Calu3 (cell line): ENCODE measurements around the gene DNAH1. TPM values are rescaled to one million over a fixed set of nuclear protein-coding genes. Genes with fewer than 3 reads are reported as not detected.

ENCODE experiments used
- BruUV-seq: library from RNA; stranded (reverse); fragments of 400-500 nt; replicated peaks from 2 replicates; lab custom pipeline; 2021; lab: Mats Ljungman, UMichigan
- CTCF ChIA-PET: fragments of 300-600 bp; sonication (Branson Sonifier 250); formaldehyde crosslinking; loops from one replicate; lab custom pipeline; 2022; ENCODE audit warnings: antibody characterized with exemption; lab: Charles Lee
- DNase-seq: peaks from one replicate; pipeline ENCODE4 v3.0.0; 2022
- H3K27ac Mint-ChIP-seq: one replicate; pipeline ENCODE4 v1.8.0; 2022; ENCODE audit warnings: mixed read lengths; ENCODE audit not compliant: unreplicated experiment
- H3K27me3 Mint-ChIP-seq: one replicate; pipeline ENCODE4 v1.8.0; 2022; ENCODE audit warnings: mixed read lengths; ENCODE audit not compliant: unreplicated experiment
- H3K36me3 Mint-ChIP-seq: one replicate; pipeline ENCODE4 v1.8.0; 2022; ENCODE audit warnings: mild to moderate bottlenecking, moderate library complexity, mixed read lengths; ENCODE audit not compliant: insufficient read depth, unreplicated experiment
- H3K4me1 Mint-ChIP-seq: one replicate; pipeline ENCODE4 v1.8.0; 2022; ENCODE audit warnings: mild to moderate bottlenecking, low read depth, mixed read lengths; ENCODE audit not compliant: unreplicated experiment
- H3K4me3 Mint-ChIP-seq: one replicate; pipeline ENCODE4 v1.8.0; 2022; ENCODE audit warnings: mild to moderate bottlenecking, low read depth, moderate library complexity, mixed read lengths; ENCODE audit not compliant: unreplicated experiment
- H3K9me3 Mint-ChIP-seq: one replicate; pipeline ENCODE4 v1.8.0; 2022; ENCODE audit warnings: low read depth, mixed read lengths; ENCODE audit not compliant: unreplicated experiment
- CTCF ChIP-seq: fragments of 200-600 bp; IDR thresholded peaks from one replicate; pipeline ENCODE4 v1.8.0; 2022; ENCODE audit warnings: antibody characterized with exemption; ENCODE audit not compliant: unreplicated experiment
- intact Hi-C: fragments of 100-400 bp; cut with micrococcal nuclease; formaldehyde crosslinking; loops from one replicate; pipeline ENCODE4 v1.10.0; 2022; ENCODE audit not compliant: unreplicated experiment
- total RNA-seq: library from RNA; stranded (reverse); gene quantifications from 2 replicates; pipeline ENCODE4 v1.2.3, GENCODE V29; 2022

DNAH1 gene
- total RNA-seq, 1 experiment from 2014 or later: 13.1 TPM

GRCh38 chr3:52297242-52298148 lies 18.6 kb upstream of the DNAH1 start:
- Mint-ChIP-seq H3K4me1 (no peaks in the 10 kb centered on the region), H3K36me3 (peaks cover 5% of the 10 kb centered on the region), H3K27me3 (no peaks in the 10 kb centered on the region), H3K27ac (no peak overlapping the region), H3K4me3 (no peak overlapping the region), H3K9me3 (no peaks in the 10 kb centered on the region)
- intact Hi-C loops: no loop called here
- no TSS peak for BruUV-seq
- DNase-seq: no peak
- CTCF ChIA-PET: no interaction called here
- no peak for TF ChIP-seq CTCF

- CTCF ChIA-PET: interaction anchor here (0.5 to 0.7 kb wide), 3 partner anchors 22 to 538 kb away, joined by 4 to 7 read pairs (median 4); no protein-coding TSS in a partner anchor
- no peak overlapping the region for H3K4me3 Mint-ChIP-seq
- H3K27me3 Mint-ChIP-seq: no peaks in the 10 kb centered on the region
- H3K9me3 Mint-ChIP-seq: no peaks in the 10 kb centered on the region
- TF ChIP-seq CTCF: no peak
- no TSS peak for BruUV-seq
- H3K4me1 Mint-ChIP-seq: no peaks in the 10 kb centered on the region
- H3K36me3 Mint-ChIP-seq: peaks cover 5% of the 10 kb centered on the region
- intact Hi-C loops: no loop called here
- H3K27ac Mint-ChIP-seq: no peak overlapping the region
- DNase-seq: no peak
Measured at GRCh38 chr3:52298149-52299098, 17.7 kb upstream of the DNAH1 start.

- BruUV-seq: no TSS peak
- no peaks in the 10 kb centered on the region for H3K27me3 Mint-ChIP-seq
- no peaks in the 10 kb centered on the region for H3K4me1 Mint-ChIP-seq
- DNase-seq: no peak
- no peak overlapping the region for H3K4me3 Mint-ChIP-seq
- H3K36me3 Mint-ChIP-seq: peaks cover 5% of the 10 kb centered on the region
- intact Hi-C loops: no loop called here
- H3K27ac Mint-ChIP-seq: no peak overlapping the region
- CTCF ChIA-PET: interaction anchor here (0.6 kb wide), 1 partner anchor 146 kb away, joined by 4 read pairs; no protein-coding TSS in a partner anchor
- H3K9me3 Mint-ChIP-seq: no peaks in the 10 kb centered on the region
- TF ChIP-seq CTCF: no peak
Measured at GRCh38 chr3:52299247-52299878, 16.8 kb upstream of the DNAH1 start.
